HG02943 (cell line): Measurements from ENCODE around the gene SLC39A11.
"Not testable (repeated sequence)": the region's sequence is repeated elsewhere in the genome, so short reads cannot be mapped to it uniquely, and the experiment has no call there.

Experiments
- ATAC-seq: cut with Tn5 transposase; IDR thresholded peaks from one replicate; pipeline ENCODE4 v1.9.1; 2021; ENCODE audit warnings: mild to moderate bottlenecking, low read depth, moderate library complexity; ENCODE audit not compliant: unreplicated experiment

The SLC39A11 gene

GRCh38 chr17:72955391-72956140 lies 136.9 kb downstream of the SLC39A11 start:
- ATAC-seq = no peak

DNA sequence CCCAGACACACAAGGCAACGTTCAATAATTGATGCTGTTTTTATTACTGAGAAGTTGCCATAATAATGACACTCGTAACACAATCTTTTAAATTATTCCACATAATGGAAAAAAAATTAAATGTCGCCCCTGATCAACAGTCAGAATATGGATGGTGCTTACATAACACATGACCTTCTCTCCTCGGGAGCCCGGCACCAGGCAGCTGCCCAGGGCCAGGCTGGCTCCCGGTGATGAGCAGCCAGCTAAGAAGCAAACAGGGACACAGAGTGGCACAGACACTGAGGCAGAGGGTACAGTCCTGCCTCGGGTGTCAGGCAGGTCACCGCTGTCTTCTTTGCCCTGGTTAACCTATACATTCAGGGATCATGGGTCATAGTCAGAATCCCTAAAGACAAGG lies 137.9 kb downstream of the SLC39A11 start:
- ATAC-seq = no peak

GRCh38 chr17:72953621-72954020 lies 138.9 kb downstream of the SLC39A11 start:
- ATAC-seq = no peak

DNA sequence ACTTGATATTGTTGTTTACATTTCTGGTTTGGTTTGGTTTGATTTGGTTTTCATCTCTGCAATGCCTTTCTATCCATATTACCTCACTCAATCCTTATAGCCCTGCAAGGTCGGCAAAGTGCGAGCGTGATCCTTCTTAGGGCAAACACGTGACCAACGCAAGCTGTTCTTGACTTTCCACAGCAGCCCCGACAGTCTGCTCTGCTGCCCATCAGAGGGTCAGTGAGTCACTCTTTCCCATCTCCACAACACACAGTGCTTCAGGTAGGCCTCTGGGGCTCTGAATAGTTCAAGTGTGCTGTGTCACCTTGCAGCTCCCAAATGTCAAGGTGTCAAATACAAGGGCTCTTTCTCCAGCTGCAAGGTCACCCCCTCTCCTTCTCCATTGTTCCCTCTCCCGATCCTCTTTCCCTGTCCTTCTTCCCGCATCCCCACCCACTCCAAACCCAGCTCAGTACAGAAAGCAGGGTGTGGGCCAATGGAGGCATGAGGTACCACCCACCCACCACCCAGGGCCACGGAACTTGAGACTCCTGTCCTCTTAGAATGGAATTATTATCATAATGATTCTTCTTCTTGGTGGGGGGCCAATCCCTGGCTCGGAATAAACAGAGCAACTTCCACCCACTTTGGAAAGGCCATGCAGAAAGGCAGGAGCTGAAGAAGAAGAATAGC lies 139.7 kb downstream of the SLC39A11 start:
- no peak for ATAC-seq

GRCh38 chr17:72952220-72952619 lies 140.3 kb downstream of the SLC39A11 start:
- ATAC-seq = no peak

GRCh38 chr17:72950242-72950931 lies 142.1 kb downstream of the SLC39A11 start:
- no peak for ATAC-seq

- no peak for ATAC-seq
Observed at GRCh38 chr17:72948115-72948514, 144.4 kb downstream of the SLC39A11 start.

DNA sequence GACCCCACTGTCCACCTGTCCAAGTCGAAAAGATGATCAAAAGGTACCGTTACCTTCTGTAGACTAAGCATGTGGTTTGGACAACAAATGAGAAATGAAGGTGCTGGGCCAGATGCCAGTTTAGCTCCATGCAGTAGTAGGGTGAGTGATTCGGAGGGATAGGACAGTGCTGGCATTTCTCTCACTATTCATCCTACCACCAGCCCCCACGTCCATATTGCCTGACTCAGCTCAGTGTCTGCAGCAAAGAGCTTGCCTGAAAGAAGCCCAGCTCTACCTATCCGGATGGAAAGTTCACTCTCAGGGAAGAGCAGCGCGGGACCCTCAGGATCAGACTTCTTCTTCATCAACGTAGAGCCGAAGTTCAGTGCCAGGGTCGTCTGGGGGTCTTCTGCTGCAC lies 145.0 kb downstream of the SLC39A11 start:
- ATAC-seq = no peak

GRCh38 chr17:72946696-72947095 lies 145.8 kb downstream of the SLC39A11 start:
- ATAC-seq = no peak

GRCh38 chr17:72946156-72946555 lies 146.3 kb downstream of the SLC39A11 start:
- ATAC-seq = no peak

GRCh38 chr17:72945473-72945872 lies 147.0 kb downstream of the SLC39A11 start:
- no peak for ATAC-seq

- no peak for ATAC-seq
Observed at GRCh38 chr17:72943826-72944689, 148.4 kb downstream of the SLC39A11 start.

- no peak for ATAC-seq
Observed at GRCh38 chr17:72942579-72942978, 149.9 kb downstream of the SLC39A11 start.

GRCh38 chr17:72940496-72940895 lies 152.0 kb downstream of the SLC39A11 start:
- no peak for ATAC-seq

- no peak for ATAC-seq
Observed at GRCh38 chr17:72938482-72938881, 154.0 kb downstream of the SLC39A11 start.

GRCh38 chr17:72937707-72938106 lies 154.8 kb downstream of the SLC39A11 start:
- no peak for ATAC-seq

DNA sequence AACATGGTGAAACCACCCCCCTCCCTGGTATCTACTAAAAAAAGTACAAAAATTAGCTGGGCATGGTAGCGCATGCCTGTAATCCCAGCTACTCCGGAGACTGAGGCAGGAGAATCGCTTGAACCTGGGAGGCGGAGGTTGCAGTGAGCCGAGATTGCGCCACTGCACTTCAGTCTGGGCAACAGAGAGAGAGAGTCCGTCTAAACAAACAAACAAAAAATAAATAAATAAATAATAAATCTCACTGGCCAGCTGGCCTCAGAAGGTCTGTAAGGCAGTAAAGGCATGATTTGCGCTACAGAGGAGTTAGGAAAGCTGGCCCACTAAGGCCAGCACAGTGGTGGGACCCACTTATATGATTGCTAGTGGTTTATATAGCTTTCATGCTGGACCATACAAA lies 155.2 kb downstream of the SLC39A11 start:
- ATAC-seq = not testable (repeated sequence)

- no peak for ATAC-seq
Observed at GRCh38 chr17:72935984-72936383, 156.5 kb downstream of the SLC39A11 start.

- ATAC-seq = no peak
Observed at GRCh38 chr17:72934927-72935326, 157.6 kb downstream of the SLC39A11 start.

GRCh38 chr17:72931635-72932034 lies 160.9 kb downstream of the SLC39A11 start:
- peak; percentile 55 for ATAC-seq

DNA sequence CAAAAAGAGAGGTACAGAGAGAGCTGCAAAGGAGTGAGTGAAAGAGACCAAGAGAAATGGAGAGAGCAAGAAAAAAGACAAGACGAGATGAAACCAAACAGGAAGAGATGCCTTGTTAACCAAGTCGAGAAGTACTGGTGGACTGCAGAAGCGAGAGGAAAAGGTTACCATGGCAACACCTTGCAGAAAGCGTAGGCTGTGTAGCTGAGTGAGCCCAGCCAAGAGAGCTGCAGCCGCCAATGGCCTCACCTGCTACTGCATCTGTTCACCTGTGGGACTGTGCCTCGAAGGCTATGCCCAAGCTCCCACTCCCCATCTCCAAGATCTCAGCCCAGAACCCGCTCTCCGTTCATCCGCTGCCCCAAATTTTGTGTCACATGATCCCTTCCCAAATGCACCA lies 161.3 kb downstream of the SLC39A11 start:
- peak; percentile 58 for ATAC-seq
